T-helper 9 cell (primary cell): ENCODE data around the gene MGMT.

Source experiments
- DNase-seq: peaks from one replicate; pipeline ENCODE4 v3.0.0-alpha.2; 2020

MGMT gene

GRCh38 chr10:129764011-129764900, 297.2 kb downstream of the MGMT start:
- DNase-seq, result no peak

- DNase-seq, result no peak
Observed at GRCh38 chr10:129764901-129765663, 298.0 kb downstream of the MGMT start.

DNA sequence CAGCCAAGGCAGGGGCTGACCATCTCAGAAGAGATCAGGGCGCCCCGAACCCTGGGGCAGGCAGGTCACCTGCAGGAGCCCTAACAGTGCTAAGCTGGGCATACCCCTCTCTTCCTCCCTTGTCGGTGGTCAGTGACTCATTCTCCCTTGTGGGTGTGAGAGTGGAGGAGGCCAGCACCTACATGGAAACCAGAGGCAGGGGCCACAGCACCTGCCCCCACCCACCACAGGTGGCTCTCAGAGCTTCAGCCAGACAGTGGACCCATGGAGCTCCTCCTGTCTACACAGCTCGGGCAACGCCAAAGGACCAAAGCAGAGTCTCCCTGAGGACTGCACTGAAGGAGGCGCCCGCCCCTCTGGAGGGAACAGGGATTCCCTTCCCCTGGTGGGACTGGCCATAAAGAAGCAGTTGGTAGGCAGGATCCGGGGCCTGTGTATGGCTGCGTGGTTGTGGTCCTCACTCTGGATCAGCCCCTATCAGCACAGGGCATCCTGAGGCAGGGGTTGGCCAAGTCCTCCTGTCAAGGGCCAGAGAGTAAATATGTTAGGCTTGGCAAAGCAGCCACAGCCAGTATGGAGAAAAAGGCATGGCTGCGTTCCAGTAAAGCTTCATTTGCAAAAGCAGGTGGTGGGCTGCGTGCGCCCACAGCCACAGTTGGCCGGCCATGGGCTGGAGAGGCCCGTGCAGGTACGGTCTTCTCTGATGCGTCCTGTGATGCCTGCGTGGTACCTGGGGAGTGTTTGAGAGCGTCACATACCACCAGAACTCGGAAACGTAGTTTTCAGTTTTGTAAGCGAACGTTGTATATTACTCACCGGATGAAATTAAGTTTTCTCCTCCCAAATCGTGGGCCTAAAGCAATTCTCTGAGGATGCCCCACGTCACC, 298.9 kb downstream of the MGMT start:
- DNase-seq, result no peak

DNA sequence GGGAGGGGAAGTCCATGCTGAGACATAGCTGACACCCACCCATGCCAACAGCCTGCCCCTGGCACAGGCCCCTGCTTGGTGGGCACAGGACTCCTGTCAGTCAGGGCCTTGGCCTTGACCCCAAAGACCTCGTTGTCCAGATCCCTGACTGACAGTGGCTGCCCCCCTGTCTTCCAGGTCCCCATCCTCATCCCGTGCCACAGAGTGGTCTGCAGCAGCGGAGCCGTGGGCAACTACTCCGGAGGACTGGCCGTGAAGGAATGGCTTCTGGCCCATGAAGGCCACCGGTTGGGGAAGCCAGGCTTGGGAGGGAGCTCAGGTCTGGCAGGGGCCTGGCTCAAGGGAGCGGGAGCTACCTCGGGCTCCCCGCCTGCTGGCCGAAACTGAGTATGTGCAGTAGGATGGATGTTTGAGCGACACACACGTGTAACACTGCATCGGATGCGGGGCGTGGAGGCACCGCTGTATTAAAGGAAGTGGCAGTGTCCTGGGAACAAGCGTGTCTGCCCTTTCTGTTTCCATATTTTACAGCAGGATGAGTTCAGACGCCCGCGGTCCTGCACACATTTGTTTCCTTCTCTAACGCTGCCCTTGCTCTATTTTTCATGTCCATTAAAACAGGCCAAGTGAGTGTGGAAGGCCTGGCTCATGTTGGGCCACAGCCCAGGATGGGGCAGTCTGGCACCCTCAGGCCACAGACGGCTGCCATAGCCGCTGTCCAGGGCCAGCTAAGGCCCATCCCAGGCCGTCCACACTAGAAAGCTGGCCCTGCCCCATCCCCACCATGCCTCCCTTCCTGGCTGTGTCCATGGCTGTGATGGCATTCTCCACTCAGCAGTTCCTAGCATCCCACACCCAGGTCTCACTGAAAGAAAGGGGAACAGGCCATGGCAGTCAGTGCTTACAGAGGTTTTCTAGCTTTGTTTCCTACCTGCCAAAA, 299.8 kb downstream of the MGMT start:
- no peak for DNase-seq

- no peak for DNase-seq
Observed at GRCh38 chr10:129767751-129768150, 300.7 kb downstream of the MGMT start.

GRCh38 chr10:129768437-129769355, 301.7 kb downstream of the MGMT start:
- DNase-seq, result no peak

DNA sequence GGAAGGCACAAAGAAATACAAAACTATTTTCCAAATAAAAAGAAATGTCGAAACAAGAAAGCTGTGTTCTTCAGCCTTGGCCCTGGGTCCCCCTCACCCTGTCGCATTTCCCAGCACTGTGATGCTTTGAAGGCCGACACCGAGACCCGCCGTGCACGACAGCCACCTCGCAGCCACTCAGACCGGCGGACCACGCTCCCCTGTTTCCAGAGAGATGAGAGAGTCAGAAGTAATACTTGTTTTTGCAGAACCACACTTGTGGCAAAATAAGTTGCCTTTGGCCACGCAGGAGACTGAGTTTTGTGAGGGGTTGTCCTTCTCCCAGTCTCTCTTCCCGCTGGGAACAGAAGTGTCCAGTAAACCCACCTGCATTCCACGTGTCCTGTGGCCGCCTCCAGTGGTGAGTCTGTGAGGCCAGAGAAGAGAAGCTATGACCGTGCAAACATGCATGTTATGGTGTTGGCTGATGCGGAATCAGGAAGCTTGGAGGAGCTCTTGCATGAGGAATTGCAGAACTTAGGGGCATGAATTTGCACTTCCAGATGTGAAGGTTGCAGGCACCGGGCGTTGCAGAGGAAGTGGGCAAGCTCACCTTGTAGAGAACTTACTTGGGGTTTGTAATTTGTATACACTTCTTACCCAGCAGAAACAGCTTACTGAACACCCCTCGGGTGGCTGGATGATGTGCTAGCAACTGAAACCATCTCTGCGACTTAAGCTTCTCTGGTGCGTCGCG, 302.5 kb downstream of the MGMT start:
- no peak for DNase-seq

DNA sequence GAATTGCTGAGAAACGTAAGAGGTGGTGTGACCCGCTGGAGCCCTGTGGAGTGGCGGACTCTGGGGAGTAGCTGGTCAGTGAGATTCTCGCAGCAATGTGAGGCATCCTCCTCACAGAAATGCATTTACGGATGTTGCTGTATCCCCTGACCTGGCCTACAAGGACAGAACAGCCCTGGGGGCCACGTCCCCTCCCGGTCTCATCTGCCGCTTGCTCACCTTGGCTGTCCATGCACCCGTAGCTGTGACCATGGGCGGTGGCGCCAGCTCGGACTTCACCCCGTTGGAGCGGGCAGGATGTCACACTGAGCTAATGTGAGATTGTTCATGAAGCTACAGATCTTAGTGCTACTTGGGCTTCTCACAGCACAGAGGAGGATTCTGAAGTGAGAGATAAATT, 303.2 kb downstream of the MGMT start:
- DNase-seq, result no peak

DNA sequence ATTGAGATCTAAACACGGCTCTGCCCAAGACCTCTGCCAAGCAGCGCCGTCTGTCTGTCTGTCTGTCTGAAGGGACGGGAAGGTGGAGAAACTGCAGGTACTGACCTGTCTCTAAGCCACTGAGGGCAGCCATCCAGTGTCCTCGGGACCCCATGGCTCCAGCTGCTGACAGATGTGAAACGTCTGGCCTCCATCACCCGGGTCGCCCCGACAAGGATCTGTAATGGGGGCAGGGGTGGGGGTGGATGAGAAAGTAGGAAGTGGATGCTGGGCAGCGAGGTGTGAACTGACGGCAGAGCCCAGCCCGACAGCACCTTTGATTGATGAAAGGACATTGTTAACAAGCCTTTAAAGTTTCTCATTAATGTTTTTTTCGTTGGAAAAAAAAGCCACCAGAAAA, 304.0 kb downstream of the MGMT start:
- no peak for DNase-seq

- DNase-seq, result no peak
Observed at GRCh38 chr10:129771576-129771975, 304.5 kb downstream of the MGMT start.

- no peak for DNase-seq
Observed at GRCh38 chr10:129771991-129772431, 305.0 kb downstream of the MGMT start.

DNA sequence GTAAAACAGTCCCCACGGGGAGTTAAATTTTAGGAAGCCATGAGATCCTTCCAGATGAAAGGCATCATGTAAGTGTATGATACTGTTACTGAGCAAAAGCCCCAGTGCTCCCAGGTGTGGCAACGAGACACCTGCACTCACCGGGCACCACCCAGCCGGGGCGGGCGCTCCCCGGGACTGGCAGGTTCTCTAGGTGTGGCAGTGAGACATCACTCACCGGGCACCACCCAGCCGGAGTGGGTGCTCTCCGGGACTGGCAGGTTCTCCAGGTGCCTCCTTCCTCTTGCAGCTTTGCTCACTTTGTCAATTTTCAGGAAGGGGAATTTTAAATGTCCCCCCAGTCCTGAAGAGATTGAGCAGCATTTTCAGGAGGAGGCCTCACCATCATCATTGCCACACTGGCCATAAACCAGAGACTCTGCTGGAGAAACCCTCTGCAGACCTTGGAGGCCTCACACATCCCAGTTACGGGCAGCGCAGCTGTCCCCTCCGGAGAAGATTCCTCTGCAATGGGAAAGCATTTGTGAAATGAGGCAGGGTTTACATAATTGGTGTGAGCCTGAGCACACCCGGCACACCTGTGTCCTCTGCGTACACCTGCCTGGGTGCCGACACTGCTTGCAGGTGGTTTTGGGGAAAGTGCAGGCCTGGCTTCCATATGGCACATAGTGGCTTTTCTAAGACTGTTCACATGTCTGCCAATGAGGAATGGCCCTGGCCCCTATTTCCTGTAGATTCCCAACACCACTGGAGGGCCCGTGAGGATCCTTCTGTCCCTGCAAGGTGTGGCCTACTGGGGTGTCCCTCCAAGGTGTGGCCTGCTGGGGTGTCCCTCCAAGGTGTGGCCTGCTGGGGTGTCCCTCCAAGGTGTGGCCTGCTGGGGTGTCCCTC, 305.7 kb downstream of the MGMT start:
- DNase-seq, result no peak

- no peak for DNase-seq
Observed at GRCh38 chr10:129773359-129773990, 306.4 kb downstream of the MGMT start.

DNA sequence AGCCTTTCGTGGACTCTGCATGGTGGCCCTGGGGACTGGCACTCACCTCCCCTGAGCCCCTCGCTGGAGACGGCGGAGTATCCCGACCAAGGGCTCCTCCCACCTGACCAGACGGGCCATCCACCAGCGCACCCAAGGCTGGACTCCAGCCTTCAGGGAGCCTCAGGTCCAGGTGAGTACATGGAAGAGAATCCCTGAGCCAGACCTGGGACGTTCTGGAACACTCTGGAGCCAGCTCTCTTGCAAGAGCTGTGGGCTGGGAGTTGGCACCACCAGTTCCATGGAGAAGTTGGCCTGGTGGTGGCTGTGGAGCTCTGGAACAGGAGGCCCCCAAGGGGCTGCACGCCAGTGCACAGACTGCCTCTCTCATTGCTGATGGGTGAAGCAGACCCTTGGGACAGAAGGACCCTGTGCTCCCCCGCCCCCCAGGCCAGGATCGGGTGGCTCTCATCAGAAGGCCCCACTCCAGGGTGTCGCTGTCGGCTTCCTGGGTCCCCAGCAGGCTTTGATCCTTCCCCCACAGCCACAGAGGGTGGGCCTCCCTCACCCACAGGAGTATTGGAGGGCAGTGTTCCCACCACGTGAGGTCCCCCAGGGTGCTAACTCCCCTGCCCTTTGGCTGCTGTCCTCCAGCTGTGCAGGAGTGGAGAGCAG, 307.2 kb downstream of the MGMT start:
- no peak for DNase-seq

- DNase-seq, result no peak
Observed at GRCh38 chr10:129774736-129775401, 307.8 kb downstream of the MGMT start.

DNA sequence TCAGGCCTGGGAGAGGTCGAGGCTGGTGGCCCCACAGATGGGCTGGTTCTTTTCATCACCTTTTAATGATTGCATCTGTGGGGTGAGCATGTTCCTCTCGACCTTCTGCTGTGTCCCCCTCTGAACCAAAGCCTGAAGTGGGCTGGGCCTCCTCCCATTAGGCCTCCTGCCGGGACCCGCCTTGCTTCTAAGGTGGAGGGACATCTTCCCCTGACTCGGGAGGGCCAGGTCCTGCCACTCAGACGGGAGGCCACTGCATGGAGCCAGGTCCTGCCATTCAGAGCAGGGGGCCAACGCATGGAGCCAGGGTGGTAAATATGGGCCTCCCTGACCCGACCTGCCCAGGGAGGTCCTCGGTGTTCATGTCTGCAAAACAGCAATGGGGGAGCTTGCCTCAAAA, 308.6 kb downstream of the MGMT start:
- DNase-seq, result no peak

DNA sequence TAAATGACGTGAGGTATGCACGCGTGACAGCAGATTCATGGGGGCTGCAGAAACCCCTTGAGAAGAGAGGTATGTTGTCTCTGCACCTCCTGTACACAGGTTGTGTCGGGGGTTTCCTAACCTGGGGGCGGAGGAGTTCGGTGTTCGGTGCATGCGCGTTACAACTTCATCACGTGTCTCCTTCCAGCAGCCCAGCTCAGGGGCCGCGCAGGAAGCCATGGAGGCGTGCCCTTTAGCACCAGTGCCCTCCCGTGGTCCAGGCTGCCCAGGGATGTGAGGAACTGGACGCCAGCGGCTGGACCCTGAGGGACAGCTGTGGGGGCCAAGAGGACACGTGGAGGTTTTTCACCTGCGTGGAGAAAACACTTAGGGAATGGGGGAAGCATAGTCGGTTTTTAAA, 310.6 kb downstream of the MGMT start:
- DNase-seq, result no peak
